HepG2 (cell line): Measurements from ENCODE around the gene ANTXR1.

Experiments used
- CHD2 ChIP-seq: IDR thresholded peaks from 2 replicates; pipeline ENCODE4 v1.6.1; 2011; ENCODE audit warnings: low read depth, low read length, improper control_type of control experiment
- EP300 ChIP-seq, 3 experiments: sonication (generic) in 1 of 3; formaldehyde crosslinking in 1 of 3; IDR thresholded peaks; 2 replicates each; pipeline versions ENCODE4 v1.5.1 to v1.6.1; 2011 to 2020; ENCODE audit warnings: low read depth in 2 of 3, low read length in 2 of 3, borderline replicate concordance in 1 of 3, improper control_type of control experiment in 1 of 3, mild to moderate bottlenecking in 1 of 3, missing genetic modification reagents in 1 of 3, moderate library complexity in 1 of 3
- GTF3A ChIP-seq: sonication (generic); formaldehyde crosslinking; conservative IDR thresholded peaks from 2 replicates; pipeline ENCODE4 v1.4.0; 2020; ENCODE audit warnings: mild to moderate bottlenecking, missing genetic modification reagents
- PAF1 ChIP-seq: IDR thresholded peaks from 2 replicates; pipeline ENCODE4 v1.6.1; 2016; ENCODE audit warnings: missing genetic modification reagents, missing compliant biosample characterization
- PCBP1 ChIP-seq: fragments of 200-400 bp; formaldehyde crosslinking; IDR thresholded peaks from 2 replicates; pipeline ENCODE4 v1.6.1; 2017; ENCODE audit warnings: mild to moderate bottlenecking, low read depth, low read length, borderline replicate concordance
- SALL2 ChIP-seq: sonication (generic); formaldehyde crosslinking; IDR thresholded peaks from 2 replicates; pipeline ENCODE4 v1.8.1; 2023; ENCODE audit warnings: mild to moderate bottlenecking, missing genetic modification reagents, inconsistent platforms
- UBTF ChIP-seq: sonication (generic); formaldehyde crosslinking; IDR thresholded peaks from 2 replicates; pipeline ENCODE4 v1.4.0; 2020; ENCODE audit warnings: mild to moderate bottlenecking, missing genetic modification reagents
- ZNF510 ChIP-seq: sonication (generic); formaldehyde crosslinking; IDR thresholded peaks from 2 replicates; pipeline ENCODE4 v1.4.0; 2020; ENCODE audit warnings: low read depth, mild to moderate bottlenecking, missing genetic modification reagents
- ZNF891 ChIP-seq: sonication (generic); formaldehyde crosslinking; IDR thresholded peaks from 2 replicates; pipeline ENCODE4 v1.5.0; 2020; ENCODE audit warnings: mild to moderate bottlenecking, missing genetic modification reagents

- no peak for TF ChIP-seq GTF3A
- no peak for TF ChIP-seq CHD2
- no peak for TF ChIP-seq PCBP1
- no peak for TF ChIP-seq UBTF (CRISPR knock-in tag)
- TF ChIP-seq ZNF510: no peak
- TF ChIP-seq SALL2 (CRISPR knock-in tag): no peak
- TF ChIP-seq EP300 (IDR thresholded peaks at IDR 0.05; ENCODE audit: low read depth in 2 of 2, low read length in 2 of 2): no peak
- TF ChIP-seq EP300 (CRISPR knock-in tag; IDR thresholded peaks at IDR 0.05; ENCODE audit: borderline replicate concordance): no peak
- TF ChIP-seq ZNF891 (CRISPR knock-in tag): no peak
- TF ChIP-seq PAF1: no peak
Measured at GRCh38 chr2:69020496-69021426, 7.8 kb downstream of the ANTXR1 start.
